GM12864 (cell line): ENCODE data around the gene RMND5A.

Source experiments
- DNase-seq: peaks from one replicate; pipeline ENCODE4 v3.0.0-alpha.2; 2011; ENCODE audit warnings: low read depth
- H3K4me3 ChIP-seq: 2 replicates; pipeline ENCODE4 v1.5.1; 2011; ENCODE audit warnings: mild to moderate bottlenecking, low read depth, low read length, control low read depth
- TF ChIP-seq, protein P1 (sequence below): IDR thresholded peaks from 2 replicates; pipeline ENCODE4 v1.5.1; 2011; ENCODE audit warnings: low read depth, mild to moderate bottlenecking, moderate library complexity, low read length, control low read depth, inconsistent platforms; ENCODE audit errors: missing control alignments

Gene RMND5A

DNA sequence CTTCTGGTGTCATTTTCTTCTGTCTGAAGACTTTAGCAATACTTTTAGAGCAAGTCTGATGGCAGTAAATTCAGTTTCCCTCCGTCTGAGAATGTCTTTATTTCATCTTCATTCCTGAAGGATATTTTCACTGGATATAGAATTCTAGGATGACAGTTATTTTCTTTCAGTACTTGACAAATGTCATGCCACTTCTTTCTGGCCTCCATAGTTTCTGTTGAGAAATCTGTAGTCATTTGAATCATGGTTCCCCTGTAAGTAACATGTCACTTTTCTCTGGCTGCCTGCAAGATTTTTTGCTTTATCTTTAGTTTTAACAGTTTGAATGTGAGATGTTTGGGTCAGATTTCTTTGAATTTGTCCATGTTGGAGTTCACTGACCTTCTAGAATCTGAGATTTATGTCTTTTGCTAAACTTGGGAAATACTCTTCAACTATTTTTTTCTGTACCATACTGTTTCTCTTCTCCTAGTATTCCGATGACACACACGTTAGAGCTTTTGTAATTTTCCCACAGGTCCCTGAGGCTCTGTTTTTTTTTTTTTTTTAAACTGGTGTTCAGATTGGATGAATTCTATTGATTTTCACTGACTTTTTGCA, 30.2 kb downstream of the RMND5A start:
- H3K4me3 ChIP-seq = no peak overlapping the region
- DNase-seq = no peak
- TF ChIP-seq, protein P1, sequence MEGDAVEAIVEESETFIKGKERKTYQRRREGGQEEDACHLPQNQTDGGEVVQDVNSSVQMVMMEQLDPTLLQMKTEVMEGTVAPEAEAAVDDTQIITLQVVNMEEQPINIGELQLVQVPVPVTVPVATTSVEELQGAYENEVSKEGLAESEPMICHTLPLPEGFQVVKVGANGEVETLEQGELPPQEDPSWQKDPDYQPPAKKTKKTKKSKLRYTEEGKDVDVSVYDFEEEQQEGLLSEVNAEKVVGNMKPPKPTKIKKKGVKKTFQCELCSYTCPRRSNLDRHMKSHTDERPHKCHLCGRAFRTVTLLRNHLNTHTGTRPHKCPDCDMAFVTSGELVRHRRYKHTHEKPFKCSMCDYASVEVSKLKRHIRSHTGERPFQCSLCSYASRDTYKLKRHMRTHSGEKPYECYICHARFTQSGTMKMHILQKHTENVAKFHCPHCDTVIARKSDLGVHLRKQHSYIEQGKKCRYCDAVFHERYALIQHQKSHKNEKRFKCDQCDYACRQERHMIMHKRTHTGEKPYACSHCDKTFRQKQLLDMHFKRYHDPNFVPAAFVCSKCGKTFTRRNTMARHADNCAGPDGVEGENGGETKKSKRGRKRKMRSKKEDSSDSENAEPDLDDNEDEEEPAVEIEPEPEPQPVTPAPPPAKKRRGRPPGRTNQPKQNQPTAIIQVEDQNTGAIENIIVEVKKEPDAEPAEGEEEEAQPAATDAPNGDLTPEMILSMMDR = no peak

DNA sequence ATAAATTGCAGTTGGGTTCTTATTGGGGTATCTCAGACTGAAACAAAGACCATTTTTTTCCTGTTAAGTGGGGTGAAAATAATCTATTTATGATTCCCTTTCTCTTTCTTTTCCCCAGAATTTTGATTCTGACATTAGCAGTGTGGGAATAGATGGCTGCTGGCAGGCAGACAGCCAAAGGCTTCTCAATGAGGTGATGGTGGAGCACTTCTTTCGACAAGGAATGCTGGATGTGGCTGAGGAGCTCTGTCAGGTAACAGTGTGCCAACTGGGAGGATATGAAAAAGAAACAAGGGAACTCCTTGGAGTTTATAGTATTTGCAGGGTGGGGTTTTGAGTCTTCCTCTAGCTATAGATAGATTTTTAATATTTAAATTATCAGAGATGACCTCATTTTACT, 31.7 kb downstream of the RMND5A start:
- DNase-seq = no peak
- H3K4me3 ChIP-seq = no peak overlapping the region
- TF ChIP-seq, protein P1 = no peak

DNA sequence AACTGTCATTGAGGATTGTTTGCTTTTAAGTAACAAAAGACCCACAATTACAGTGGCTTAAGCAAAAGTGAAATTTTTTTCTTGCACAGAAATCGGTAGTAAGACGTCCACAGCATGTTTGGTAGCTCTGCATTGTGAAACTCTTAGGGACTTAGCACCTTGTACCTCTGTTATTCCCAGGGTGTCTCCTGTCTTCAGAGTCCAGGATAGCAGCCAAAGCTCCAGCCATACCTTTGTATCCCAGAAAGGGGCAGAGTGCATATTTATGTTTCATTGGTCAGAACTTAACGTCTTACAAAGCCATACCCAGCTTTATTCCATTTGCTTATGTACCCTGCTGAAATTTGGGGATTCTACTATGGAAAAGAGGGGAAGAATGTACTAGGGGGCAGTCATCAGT, 32.8 kb downstream of the RMND5A start:
- no peak overlapping the region for H3K4me3 ChIP-seq
- TF ChIP-seq, protein P1 = no peak
- DNase-seq = no peak

DNA sequence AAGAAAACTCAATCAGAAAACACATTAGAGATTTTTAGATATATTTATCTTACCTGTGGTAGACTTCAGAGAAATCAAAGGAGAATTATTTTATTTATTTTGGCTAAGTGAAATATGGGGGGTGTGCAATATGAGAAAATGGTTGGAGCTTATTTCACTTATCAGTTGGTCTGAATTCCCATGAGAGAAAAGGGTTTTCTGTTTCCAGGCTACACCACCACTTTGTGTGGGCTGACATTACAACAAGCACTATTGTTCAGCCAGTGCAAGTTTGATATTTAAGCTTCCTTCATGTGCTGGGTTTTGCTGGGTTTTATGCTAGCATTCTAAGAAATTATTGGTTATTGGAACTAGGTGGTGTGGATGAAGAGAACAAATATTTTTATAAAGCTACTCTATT, 33.5 kb downstream of the RMND5A start:
- no peak for DNase-seq
- TF ChIP-seq, protein P1 = no peak

DNA sequence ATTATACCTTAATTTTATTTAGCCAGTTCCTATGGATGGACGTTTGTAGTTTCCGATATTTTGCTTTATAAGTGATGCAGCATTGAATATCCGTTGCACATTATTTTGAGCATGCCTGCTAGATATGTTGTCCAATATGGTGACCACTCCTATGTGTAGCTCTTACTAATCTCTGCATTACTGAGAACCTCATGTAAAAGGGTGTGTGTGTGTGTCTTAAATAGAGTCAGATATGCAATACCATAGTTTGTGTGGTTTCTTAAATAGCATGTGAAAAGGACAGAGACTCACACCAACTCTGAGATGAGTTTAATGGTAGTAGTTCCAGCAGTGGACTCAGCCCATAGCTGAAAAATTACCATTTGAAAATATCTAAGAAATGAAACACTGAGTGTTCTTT, 38.3 kb downstream of the RMND5A start:
- TF ChIP-seq, protein P1 = no peak
- no peak for DNase-seq
- no peak overlapping the region for H3K4me3 ChIP-seq

More for the DNA sequence above, 33.5 kb downstream of the RMND5A start:
- H3K4me3 ChIP-seq = no peak overlapping the region

DNA sequence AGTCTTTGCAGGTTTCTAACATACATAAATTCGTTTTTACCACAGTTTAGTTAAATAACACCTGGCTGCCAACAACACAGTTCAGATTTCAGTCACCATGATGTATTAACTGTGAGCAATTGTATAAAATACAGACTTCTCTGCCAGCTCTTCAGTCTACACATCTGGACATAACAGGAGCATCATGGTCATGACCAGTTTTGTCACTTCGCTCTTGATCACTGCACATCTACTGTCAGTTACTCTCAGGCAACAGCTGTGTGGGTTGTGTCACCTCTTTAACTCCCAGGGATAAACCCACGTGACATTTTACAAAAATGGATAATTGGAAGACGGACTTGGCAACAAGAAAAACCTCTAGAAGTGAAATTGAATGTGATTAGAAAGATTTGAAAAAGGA, 40.3 kb downstream of the RMND5A start:
- DNase-seq = no peak
- TF ChIP-seq, protein P1 = no peak
- H3K4me3 ChIP-seq = no peak overlapping the region

DNA sequence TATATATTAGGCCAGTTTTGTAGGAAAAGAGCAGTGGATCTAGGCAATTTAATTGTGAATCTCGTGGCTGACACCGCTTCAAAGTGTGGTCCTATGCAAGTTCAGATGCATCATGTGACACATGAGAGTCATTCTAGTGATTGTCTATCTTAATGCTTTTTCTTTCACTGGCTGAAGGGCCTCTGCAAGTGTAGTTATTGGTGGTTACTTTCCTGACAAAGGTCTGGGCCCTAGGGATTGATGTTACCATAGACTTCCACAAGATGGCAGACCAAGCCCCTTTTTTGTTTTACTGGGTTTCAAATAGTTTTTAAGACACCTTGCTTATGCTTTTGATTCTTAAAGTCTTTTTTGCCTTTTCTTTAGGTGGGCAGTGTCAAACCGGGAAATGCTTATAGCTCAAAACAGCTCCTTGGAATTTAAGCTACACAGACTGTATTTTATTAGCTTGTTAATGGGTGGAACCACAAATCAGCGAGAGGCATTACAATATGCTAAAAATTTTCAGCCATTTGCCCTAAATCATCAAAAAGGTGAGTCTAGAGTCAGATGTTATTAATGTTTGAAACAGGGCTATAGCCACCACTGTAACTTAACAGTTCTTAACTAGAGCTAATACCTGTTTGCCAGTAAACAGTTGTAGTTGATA, 44.7 kb downstream of the RMND5A start:
- DNase-seq = peak; percentile 33
- TF ChIP-seq, protein P1 = peak; percentile 62
- H3K4me3 ChIP-seq = no peak overlapping the region
